GM19455 (cell line): ENCODE results near the gene MAP4K2.
"Not testable (repeated sequence)": the region's sequence is repeated elsewhere in the genome, so short reads cannot be mapped to it uniquely, and the experiment has no call there.

ENCODE experiments used
- ATAC-seq: cut with Tn5 transposase; IDR thresholded peaks from one replicate; pipeline ENCODE4 v1.9.1; 2021; ENCODE audit not compliant: unreplicated experiment

Gene MAP4K2

DNA sequence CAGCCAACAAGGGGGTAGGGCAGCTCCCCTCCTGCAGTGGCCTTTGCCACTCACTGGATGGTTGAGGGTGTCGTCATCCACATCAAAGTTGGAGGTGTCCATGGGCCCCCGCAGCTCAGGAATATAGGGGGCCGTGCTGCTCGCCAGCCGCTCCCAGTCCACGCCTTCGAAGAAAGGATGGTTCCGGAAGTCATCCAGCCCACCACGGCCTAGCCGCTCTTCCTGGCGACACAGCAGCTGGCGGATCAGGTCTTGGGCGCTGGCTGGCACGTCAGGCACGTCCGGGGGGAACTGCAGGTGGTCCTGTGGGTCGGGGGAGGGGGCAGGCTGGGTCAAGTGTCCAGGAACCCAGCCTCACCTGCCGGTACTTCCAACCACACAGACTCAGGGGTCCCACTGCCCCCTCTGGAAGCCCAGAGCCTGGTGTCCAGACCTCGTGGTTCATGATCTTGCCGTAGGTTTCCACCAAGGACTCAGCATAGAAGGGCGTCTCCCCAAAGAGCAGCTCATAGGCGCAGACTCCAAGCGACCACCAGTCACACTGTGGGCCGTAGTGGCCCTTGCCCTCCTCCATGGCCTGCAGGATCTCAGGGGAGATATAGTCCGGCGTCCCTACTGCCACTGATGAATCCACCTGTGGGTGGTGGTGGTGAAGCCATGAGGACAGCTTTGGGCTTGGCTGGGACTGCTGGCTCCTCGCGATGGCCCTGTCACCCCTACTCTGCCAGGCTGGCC lies 35.8 kb upstream of the MAP4K2 start:
- ATAC-seq: no peak

DNA sequence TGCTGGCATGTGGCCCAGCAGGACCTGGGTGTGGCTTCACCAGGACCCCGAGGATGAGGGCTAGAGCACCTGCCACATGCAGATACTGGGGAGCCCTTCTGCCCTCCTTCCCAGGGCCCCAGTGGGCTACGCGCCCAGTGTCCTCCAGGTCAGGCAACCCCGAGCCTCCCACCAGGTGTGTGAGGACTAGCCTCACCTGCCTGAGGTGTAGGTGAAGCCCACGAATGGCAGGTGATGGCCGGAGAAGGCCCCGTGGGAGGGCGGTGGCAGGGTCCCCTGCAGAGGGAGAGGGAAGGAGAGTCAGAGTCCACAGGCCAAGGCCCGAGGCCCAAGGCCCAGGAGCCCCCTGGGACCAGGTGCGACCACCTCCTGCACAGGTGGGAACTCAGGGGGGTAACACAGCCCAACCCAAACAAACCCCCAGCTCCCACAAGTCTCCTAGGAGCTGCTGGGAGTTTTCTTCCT lies 34.9 kb upstream of the MAP4K2 start:
- no peak for ATAC-seq

DNA sequence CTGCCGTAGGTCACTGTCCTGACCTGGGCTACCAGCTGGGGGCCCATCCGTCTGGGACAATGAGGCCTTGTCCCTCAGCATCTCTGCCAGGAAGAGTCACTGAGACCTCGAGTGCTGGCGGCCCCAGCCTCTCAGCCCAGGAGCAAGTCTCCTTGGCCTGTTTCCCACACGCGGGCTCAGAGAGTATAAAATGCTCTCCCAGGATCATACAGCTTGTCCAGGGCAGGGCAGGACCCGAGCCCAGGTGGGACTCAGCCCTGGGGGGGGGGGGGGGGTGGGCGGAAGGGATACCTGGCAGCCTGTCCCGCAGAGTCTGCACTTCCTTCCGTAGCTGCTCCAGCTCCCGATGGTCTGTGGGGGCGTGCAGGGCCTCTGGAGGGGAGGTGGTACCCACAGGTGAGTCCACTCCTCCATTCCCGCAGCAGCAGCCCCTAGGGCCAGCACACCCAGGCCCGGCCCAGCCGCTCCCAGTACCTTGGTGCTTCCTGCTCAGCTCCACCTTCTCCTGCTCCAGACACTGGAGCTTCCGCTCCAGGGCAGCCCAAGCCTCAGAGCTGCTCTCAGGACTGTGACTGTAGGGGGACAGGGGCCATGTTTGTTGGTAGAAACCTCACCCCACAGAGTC lies 33.5 kb upstream of the MAP4K2 start:
- ATAC-seq: no peak

DNA sequence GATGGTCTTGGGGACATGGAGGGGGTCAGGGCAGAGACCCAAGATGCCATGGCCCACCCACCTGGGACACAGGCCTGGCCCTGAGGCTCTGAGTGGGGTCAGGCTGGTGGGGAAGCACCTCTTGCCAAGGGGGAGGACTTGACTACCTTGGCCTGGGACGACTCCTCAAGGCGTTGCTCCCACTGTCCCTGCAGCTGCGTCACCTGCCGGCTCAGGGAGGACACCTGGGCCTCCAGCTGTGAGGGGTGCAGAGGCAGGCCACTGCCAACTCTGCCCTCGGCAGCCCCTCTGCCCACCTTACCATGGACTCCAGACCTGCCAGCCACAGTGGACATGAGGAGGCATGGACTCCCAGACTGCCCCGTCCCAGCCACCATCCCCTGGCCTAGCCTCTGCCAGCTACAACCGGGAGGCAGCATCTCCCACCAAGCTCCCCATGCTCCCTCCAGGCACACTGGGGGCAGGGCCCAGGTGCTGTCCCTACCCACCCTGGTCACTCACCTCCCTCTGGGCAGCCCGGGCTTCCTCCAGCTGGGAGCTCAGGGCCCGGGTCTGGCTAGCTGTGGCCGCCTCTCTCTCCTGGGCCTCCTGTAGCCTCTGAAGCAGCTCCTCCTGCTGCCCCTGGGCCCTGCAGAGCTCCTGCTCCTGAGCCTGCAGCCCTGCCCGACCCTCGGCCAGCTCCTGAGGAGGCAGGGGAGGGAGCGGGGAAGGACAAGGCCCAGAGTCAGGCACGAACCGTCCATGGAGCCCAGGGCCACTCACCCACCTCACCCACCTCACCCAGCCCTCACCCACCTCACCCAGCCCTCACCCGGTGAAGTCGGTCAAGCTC lies 32.8 kb upstream of the MAP4K2 start:
- no peak for ATAC-seq

DNA sequence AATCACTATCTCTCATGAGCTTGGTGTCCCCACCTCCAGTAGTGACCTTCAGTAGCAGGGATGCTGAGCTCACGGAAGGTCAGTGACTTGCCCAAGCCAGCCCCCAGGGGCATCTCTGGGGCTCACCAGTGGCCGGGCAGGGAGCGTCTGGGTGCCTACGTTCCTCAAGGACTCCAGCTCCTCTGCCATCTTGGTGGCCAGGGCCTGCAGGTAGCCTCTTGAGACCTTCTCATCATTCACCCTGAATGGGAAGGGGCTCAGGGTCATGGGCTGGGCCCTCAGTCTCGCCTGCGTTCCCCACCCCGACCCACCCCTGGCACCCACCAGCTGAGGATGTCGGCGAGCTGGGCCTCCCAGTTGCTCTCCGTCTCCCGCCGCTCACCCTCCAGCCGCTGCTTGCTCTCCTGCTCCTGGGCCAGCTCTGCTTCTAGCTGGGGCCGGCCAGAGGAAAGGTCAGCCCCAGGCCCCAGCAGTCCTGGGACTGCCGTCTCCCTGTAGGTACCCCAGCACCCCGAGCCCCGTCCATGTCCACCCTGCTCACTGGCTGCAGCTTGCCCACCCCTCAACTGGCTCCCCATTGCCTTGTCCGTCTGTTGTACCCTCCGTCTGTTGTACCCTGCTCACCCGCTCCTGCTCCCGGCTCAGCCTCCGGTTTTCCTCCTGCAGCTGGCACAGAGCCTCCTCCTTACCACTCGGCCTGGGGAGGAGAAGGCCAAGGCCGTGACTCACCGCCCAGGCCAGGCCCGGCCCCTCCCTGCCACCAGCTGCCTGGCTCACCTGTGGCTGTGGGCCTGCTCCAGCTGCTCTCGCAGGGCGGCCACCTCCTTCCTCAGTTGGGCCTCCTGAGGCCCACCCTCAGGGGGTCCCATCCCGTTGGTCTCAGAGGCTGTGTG lies 32.0 kb upstream of the MAP4K2 start:
- no peak for ATAC-seq

DNA sequence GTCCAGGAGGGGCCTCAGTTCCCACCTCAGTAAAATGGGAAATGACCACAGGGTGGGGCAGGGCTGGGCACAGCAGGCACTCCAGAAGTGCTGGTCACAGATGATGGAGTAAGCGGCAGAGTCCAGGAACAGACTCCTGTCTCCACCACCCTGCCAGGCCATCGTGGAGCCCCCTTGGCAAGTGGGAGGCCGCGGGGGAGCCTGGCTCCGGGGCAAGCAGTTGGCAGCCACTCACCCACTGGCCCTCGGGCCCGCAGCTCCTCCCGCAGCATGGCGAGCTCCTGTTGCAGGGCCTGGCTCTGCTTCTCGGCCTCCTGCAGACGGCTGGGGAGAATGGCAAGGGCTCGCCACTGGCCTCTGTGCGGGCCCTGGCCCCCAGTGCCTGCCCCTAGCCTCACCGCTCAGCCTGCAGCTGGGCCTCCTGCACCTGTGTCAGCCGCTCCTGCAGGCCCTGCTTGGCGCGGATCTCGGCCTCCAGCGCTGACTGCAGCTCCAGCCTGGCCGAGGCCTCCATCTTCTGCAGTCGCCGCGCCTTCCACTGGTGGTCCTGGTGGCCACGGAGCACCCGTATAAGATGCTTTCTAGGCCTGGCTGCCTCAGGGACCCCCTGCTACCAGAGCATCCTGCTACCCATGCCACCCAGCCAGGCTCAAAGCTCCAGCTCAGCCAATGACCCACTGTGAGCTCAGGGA lies 31.2 kb upstream of the MAP4K2 start:
- no peak for ATAC-seq

DNA sequence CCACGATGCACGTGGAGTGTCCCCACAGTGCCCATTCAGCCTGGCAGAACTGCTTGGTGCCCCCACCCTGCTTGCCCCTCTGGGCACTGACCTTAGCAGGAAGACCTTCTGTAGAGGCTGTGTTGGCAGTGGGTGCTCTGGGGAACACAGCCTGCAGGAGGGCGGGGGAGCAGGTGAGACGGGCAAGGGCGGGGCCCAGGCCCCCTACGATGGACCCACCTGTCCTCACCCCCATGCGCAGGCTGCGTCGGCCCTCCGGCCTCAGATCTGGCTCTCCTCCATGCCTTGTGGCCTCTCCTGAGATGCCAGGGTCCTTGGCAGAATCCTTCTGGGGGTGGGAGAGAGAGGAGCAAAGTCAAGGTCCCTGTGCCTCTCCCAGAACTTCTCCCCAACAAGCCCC lies 30.5 kb upstream of the MAP4K2 start:
- no peak for ATAC-seq

DNA sequence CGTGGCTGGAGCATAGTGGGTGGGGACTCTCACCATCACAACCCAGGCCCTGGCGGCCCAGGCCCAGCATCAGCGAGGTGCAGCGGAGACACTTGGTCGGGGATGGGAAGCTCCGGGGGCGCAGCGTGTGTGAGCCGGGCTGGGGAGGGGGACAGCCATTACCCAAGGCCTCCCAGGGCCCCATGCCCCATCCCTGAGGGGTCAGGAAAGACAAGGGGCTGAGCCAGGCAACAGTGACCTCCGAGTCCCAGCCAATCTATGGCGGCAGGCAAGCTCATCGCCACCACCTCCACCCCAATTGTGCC lies 30.1 kb upstream of the MAP4K2 start:
- no peak for ATAC-seq

DNA sequence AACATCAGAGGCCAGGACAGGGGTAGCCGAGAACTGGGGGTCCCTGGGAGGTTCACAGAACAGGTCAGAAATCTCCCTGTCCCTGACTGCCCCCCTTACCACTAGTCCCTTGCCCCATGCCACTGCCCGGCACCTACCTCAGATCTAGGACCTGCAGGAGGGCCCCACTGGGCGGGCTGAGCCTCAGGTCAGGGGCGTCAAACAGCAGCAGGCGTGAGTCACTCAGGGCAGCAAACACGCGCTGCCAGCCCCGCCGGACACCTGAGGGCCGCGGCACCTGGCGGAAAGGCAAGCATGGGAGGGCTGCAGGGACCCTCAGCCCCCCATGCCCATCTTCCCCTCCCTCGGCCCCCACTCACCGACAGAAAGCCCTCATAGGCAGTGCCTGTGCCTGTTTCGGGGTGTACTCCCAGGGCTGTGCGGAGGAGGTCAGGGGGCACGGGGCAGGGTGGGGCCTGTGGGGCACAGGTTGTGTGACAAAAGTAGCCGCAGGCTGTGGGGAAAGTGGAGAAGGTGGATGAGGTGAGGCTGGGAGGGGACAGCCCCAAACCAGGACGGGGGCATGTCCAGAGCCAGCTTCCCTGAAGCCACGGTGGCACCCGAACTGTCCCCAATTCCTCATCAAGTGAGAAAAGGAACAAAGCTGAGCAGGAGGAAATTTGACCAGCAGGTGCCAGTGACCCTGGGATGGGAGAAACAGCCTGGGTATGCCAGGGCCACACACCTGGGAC lies 29.6 kb upstream of the MAP4K2 start:
- ATAC-seq: no peak

DNA sequence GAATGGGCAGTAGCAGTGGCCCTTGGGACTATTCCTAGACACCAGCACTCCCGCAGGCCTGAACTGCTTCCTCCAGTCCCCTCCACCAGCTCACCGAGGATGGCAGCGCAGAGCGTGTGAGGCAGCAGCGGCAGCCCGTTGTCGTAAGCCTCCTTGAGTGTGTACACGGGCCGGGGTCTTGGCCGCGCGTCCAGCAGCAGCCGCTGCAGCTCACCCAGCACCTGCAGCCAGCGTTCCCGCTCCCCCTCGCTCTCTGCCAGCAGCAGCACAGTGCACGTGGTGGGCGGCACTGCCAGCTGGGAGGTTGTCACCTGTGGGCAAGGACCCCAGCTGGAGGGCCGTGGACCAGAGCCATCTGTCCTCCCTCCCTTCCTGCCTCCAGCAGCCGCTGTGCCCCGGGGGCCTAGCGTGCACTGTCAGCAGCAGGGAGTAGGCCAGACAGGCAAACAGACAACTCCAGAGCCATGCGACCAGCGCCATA lies 28.4 kb upstream of the MAP4K2 start:
- ATAC-seq: no peak

DNA sequence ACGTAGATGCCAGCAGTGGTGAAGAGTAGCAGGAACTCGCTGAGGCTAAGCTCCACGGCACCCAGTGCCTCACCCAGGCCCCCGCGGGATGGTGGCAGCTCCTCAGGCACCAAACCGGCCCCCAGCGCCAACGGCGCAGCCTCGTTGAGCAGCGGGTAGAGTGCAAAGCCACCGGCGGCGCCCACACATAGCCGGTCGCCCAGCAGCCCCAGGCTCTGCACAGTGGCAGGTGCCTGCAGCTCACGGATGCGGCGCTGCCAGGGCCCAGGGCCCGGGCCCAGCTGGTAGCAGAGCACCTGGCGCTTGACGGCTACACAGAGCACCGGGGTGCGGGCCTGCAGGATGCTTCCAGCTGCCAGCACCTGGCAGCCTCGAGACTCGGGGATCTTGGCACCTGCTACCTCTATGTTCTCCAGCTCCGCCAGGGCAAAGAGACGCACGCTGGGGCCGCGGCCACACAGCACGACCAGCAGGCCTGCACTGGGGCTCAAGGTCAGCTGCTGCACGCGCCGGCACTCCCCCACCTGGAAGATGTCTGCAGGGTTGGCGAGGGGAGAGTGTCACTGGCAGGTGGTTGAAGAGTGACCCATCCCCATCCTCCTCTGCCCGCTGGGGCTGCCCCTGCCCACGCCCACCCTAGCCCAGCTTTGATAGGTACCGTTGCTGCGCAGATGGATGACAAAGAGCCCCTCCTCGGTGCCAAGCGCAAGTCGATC lies 26.7 kb upstream of the MAP4K2 start:
- ATAC-seq: no peak

DNA sequence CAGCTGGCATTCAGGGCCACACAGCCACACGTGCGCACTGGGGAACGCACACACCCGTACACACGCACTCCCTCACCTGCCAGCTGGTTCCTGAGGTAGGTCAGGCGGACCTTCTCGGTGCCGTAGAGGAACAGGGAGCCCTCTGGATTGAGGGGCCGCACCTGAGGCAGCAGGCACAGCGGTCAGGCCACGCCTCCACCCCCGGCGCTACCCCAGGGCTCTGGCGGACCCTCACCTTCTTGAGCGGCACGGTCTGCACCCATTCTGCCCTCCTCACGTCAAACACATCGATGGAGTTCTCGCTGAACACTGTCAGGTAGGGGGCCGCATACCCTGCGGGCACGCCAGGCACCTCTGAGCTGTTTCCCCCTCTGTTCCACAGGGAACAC lies 24.4 kb upstream of the MAP4K2 start:
- no peak for ATAC-seq

DNA sequence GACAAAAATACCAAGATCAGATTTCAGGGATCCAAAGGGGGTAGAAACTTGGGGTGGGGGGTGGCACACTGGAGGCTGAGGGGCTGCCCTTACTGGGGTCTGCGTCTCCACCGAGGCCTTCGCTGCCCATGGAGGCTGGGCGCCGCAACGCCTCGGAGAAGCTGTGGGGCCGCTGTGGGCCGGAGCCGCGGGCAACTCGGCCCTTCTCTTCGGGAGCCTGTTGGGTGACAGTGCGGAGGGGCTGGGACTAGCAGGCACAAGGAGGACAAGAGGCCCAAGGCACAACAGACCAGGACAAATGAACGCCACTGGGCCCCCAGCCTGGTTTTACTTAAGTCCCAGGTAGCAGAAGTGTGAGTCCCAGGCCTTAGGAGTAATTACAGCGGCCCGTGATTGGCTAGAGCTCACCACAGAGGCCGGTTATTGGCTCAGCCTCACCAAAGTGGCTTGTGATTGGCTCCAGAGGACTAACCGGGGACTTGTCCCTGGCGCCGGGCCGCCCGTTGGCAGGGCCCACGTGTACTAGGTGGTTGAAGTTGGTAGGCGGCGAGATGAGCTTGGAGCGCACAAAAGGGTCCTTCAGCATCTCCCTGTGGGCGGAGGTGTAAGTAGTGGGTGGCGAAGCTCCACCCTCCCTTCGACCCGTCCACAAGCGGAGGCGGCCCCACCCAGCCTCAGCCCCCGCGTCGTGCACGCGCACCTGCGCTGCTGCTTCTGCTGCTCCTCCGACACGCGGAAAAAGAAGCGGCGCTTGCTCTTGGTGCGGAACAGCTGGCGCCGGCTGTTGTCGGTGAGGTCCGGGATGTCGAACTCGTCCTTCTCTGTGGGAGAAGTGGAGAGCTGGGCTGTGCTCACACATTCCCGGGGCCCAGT lies 23.8 kb upstream of the MAP4K2 start:
- ATAC-seq: no peak

DNA sequence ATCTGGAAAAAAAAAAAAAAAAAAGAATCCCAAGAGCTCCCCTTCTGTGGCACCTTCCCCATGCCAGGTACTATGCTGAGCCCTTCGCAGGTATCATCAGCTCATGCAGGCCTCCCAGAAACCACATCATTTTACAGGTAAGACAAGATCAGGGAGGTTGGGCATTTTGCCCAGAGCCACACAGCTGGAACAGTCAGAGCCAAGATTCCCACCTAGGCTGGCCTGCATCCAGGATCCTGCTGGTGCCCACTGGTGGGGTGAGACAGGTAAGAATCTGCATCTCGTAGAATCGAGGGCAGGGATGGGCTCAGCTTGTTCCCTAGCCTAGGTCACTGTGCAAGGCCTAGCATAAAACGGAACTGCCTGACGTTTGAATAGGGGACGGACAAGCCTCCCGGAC lies 23.0 kb upstream of the MAP4K2 start:
- no peak for ATAC-seq

DNA sequence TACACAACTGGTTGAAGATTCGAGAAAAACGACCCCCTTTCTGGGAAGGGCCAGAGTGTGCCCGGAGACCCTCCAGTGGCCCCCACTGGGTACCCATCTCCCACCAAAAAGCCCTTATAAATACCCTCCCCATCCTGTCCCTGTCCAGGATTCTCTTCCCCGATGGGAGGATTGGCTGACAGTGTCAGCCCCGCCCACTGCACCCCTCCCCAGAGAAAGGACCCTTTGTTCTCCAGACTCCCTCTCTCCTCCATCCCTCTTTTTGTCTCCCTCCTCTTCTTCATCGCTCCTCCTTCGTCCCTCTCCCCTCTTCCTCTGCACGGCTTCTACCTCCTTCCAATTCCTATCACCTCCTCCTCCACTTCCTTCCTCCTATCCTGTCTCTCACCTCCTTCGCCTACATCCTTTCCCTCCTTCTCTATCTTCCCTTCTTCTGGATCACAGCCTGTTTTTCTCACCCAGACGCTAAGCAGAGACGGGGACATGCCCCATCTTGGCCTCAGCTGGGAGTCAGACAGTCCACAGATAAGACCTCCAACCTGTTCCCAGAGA lies 20.6 kb upstream of the MAP4K2 start:
- ATAC-seq: no peak

DNA sequence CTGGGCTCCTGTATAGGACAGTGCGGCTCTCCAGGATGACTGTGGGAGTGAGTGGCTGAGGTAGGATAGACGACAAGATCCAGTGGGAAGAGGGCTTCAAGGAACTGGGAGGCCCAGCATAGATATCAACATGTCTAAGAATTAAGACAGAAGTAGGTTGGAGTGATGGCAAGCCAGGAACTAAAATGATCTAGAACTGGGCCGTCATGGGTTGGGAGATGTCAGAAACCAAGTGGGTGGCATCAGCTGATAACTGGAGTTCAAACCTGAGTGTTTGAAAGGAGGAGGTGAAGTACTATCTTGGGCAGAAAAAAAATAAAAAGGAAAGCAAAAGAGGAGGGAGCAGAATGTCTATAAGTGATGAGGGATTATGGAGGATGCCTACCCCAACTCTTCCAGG lies 14.5 kb upstream of the MAP4K2 start:
- no peak for ATAC-seq

DNA sequence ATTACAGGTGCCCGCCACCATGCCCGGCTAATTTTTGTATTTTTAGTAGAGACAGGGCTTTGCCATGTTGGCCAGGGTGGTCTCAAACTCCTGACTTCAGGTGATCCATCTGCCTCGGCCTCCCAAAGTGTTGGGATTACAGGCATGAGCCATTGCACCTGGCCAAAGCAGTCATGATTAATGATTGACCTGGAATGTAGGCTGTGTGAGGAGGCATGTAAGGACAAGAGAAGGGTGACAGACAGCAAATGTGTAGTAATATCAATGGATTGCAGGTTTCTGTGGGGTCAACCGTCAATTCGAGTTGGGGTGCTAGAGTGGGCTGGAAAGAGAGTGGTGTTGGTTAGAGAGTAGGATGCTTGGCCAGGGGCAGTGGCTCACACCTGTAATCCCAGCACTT lies 12.4 kb upstream of the MAP4K2 start:
- ATAC-seq: not testable (repeated sequence)

DNA sequence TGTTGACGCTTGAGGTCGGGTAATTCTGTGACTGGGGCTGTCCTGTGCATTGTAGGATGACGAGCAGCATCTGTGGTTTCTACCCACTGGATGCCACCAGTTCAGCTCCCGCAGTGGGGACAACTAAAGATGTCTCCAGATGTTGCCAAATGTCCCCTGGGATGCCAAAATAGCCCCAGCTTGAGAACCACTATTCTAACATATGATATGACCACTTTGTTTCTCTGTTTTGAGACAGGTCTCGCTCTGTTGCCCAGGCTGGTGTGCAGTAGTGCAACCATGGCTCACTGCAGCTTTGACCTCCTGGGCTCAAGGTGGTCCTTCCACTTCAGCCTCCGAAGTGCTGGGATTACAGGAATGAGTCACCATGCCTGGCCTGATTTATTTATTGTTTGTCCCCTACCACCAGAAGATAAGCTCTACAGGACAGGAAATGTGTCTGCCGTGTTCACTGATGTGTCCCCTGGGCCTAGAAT lies 11.7 kb upstream of the MAP4K2 start:
- ATAC-seq: no peak
